K562 (cell line): ENCODE results near the gene SEMA5A. TPM values are rescaled to one million over a fixed set of nuclear protein-coding genes. Genes with fewer than 3 reads are reported as not detected.

Experiments used
- ATAC-seq: fragments of 200-7000 bp; cut with Tn5 transposase; 3 replicates; pipeline ENCODE4 v1.9.1; 2020; ENCODE audit warnings: moderate library complexity
- BruUV-seq: library from RNA; stranded (reverse); fragments of 400-500 nt; replicated peaks from 2 replicates; lab custom pipeline; 2021; lab: Mats Ljungman, UMichigan
- CTCF ChIA-PET: fragments of 300-600 bp; formaldehyde crosslinking; extraction: SDS; loops from one replicate; lab custom pipeline; 2021; ENCODE audit warnings: low intra/inter-chr PET ratio; lab: Yijun Ruan, JAX
- POLR2A ChIA-PET: fragments of 300-600, 350-650 bp; sonication (Branson Sonifier 250); formaldehyde crosslinking; extraction: SDS; loops from one replicate; lab custom pipeline; 2021; ENCODE audit warnings: antibody characterized with exemption, inconsistent platforms; lab: Yijun Ruan, JAX
- DNase-seq, 4 experiments: peaks; one replicate each; pipeline versions ENCODE4 v3.0.0 to v3.0.0-alpha.2; 2011 to 2018; ENCODE audit warnings: low spot score in 3 of 4, mixed read lengths in 3 of 4; ENCODE audit errors: extremely low read depth in 1 of 4
- FAIRE-seq: peaks from 2 replicates; lab custom pipeline; 2011; peaks lifted over from hg19 to GRCh38; lab: Jason Lieb, UNC
- H2AFZ ChIP-seq: 2 replicates; pipeline ENCODE4 v1.6.0; 2011; ENCODE audit warnings: low read depth, low read length, control low read depth, inconsistent platforms
- H3K27ac ChIP-seq: fragments of 200-600 bp; 3 replicates; pipeline ENCODE4 v1.8.0; 2011; ENCODE audit warnings: low read depth, mild to moderate bottlenecking, control low read depth, inconsistent platforms, low read length, moderate library complexity, mixed read lengths; ENCODE audit errors: extremely low read depth
- H3K27me3 ChIP-seq, 2 experiments: fragments of 300-600 bp in 1 of 2; 2 replicates in 1 of 2; 3 replicates in 1 of 2; pipeline versions ENCODE4 v1.6.0 to v1.8.0; 2011; ENCODE audit warnings: inconsistent platforms in 2 of 2, low read length in 2 of 2, mild to moderate bottlenecking in 1 of 2, mixed read lengths in 1 of 2, moderate library complexity in 1 of 2; ENCODE audit not compliant: control insufficient read depth in 2 of 2, insufficient read depth in 2 of 2
- H3K36me3 ChIP-seq: fragments of 300-600 bp; 3 replicates; pipeline ENCODE4 v1.8.0; 2011; ENCODE audit warnings: mild to moderate bottlenecking, low read length, inconsistent platforms; ENCODE audit not compliant: control insufficient read depth, insufficient read depth
- H3K4me1 ChIP-seq, 2 experiments: fragments of 200-600 bp in 1 of 2; replicated peaks in 1 of 2; 2 replicates in 1 of 2; 3 replicates in 1 of 2; pipeline versions ENCODE4 v1.5.1 to v1.8.0; 2011; ENCODE audit warnings: inconsistent platforms in 2 of 2, low read length in 2 of 2, mild to moderate bottlenecking in 1 of 2, mixed read lengths in 1 of 2, moderate library complexity in 1 of 2; ENCODE audit not compliant: control insufficient read depth in 2 of 2, insufficient read depth in 2 of 2
- H3K4me2 ChIP-seq: 2 replicates; pipeline ENCODE4 v1.6.1; 2011; ENCODE audit warnings: low read length, control low read depth, inconsistent platforms, mixed read lengths; ENCODE audit not compliant: insufficient read depth
- H3K4me3 ChIP-seq: fragments of 200-600 bp; sonication (generic), shearing (Covaris generic); 2 replicates; pipeline ENCODE4 v1.5.1; 2016; ENCODE audit warnings: control low read depth, inconsistent platforms
- H3K79me2 ChIP-seq: fragments of 200-600 bp; 3 replicates; pipeline ENCODE4 v1.8.0; 2011; ENCODE audit warnings: low read length, inconsistent platforms; ENCODE audit not compliant: control insufficient read depth, insufficient read depth
- H3K9ac ChIP-seq, 2 experiments: 2 replicates each; pipeline versions ENCODE4 v1.6.0 to v1.6.1; 2011; ENCODE audit warnings: low read depth in 2 of 2, low read length in 2 of 2, control low read depth in 1 of 2, inconsistent platforms in 1 of 2, mild to moderate bottlenecking in 1 of 2, mixed read lengths in 1 of 2; ENCODE audit not compliant: insufficient read depth in 1 of 2
- H3K9me1 ChIP-seq: one replicate; pipeline ENCODE4 v1.6.0; 2011; ENCODE audit warnings: inconsistent platforms, mild to moderate bottlenecking, low read length, moderate library complexity; ENCODE audit not compliant: control insufficient read depth, insufficient read depth
- H3K9me3 ChIP-seq: replicated peaks from 2 replicates; pipeline ENCODE4 v1.5.1; 2011; ENCODE audit warnings: low read depth, low read length, inconsistent platforms; ENCODE audit not compliant: control insufficient read depth, insufficient read depth
- H4K20me1 ChIP-seq: replicated peaks from 2 replicates; pipeline ENCODE4 v1.6.1; 2011; ENCODE audit warnings: low read length, inconsistent platforms, mixed read lengths; ENCODE audit not compliant: control insufficient read depth, insufficient read depth
- EP300 ChIP-seq: IDR thresholded peaks from 2 replicates; pipeline ENCODE4 v1.6.1; 2012; ENCODE audit warnings: low read length, improper control_type of control experiment
- FOS ChIP-seq: IDR thresholded peaks from 3 replicates; pipeline ENCODE4 v1.6.1; 2011; ENCODE audit not compliant: insufficient read length; ENCODE audit errors: extremely low read depth
- GATAD2A ChIP-seq: fragments of 450-650 bp; IDR thresholded peaks from 2 replicates; pipeline ENCODE4 v1.6.1; 2017
- KAT8 ChIP-seq: fragments of 450-650 bp; IDR thresholded peaks from 2 replicates; pipeline ENCODE4 v1.6.1; 2016; ENCODE audit warnings: low read depth, mild to moderate bottlenecking
- NFIC ChIP-seq: fragments of 450-650 bp; IDR thresholded peaks from 2 replicates; pipeline ENCODE4 v1.6.1; 2017; ENCODE audit warnings: mild to moderate bottlenecking, inconsistent platforms
- NR2C1 ChIP-seq, 2 experiments: fragments of 450-650 bp; IDR thresholded peaks; 2 replicates each; pipeline ENCODE4 v1.6.1; 2017; ENCODE audit warnings: mild to moderate bottlenecking in 2 of 2, antibody characterized with exemption in 1 of 2, inconsistent platforms in 1 of 2, missing compliant biosample characterization in 1 of 2, missing genetic modification characterization in 1 of 2
- POLR2G ChIP-seq: fragments of 200-400 bp; formaldehyde crosslinking; IDR thresholded peaks from 2 replicates; pipeline ENCODE4 v1.6.1; 2017; ENCODE audit warnings: low read depth, mild to moderate bottlenecking, antibody characterized with exemption, low read length, moderate library complexity
- POLR3A ChIP-seq: IDR thresholded peaks from 2 replicates; pipeline ENCODE4 v1.6.1; 2011; ENCODE audit warnings: borderline replicate concordance, mild to moderate bottlenecking, moderate library complexity; ENCODE audit not compliant: insufficient read length, insufficient read depth; ENCODE audit errors: extremely low read depth
- ZNF140 ChIP-seq: fragments of 250-450 bp; sonication (Bioruptor Pico); IDR thresholded peaks from 2 replicates; pipeline ENCODE4 v1.8.0; 2021; ENCODE audit warnings: moderate library complexity, mild to moderate bottlenecking, inconsistent platforms
- WGBS: fragments of 100-300 bp; shearing (Covaris generic); methylation state at CpG from one replicate; pipeline ENCODE4 v1.1.6; 2016; ENCODE audit warnings: low coverage, mixed read lengths; ENCODE audit not compliant: insufficient coverage; ENCODE audit errors: missing lambda C conversion rate; 5-methylcytosine and 5-hydroxymethylcytosine counted together
- in situ Hi-C: fragments of 300-500 bp; cut with MboI; formaldehyde crosslinking; loops from 4 replicates; pipeline ENCODE4 v1.15.0; 2018; ENCODE audit warnings: inconsistent platforms, mixed read lengths
- intact Hi-C: fragments of 100-400 bp; cut with micrococcal nuclease; formaldehyde crosslinking; loops from 2 replicates; pipeline ENCODE4 v1.14.2; 2022
- polyA plus RNA-seq, 8 experiments: library from polyadenylated mRNA; depleted of rRNA in 4 of 8; stranded (reverse) in 5 of 8; unstranded in 3 of 8; fragments of >200 nt; fragmentation: Nextera tagmentation in 2 of 8; fragmentation: Illumina TruSeq in 1 of 8; extraction: Ambion mirVana in 2 of 8; extraction: Trizol in 1 of 8; gene quantifications; 2 replicates each; pipeline versions ENCODE4 v1.2.1 to v1.2.3, GENCODE V29; 2011 to 2014; ENCODE audit warnings: inconsistent platforms in 1 of 8, missing spikeins in 1 of 8
- total RNA-seq, 7 experiments: library from RNA; depleted of rRNA in 6 of 7; stranded (reverse); fragments of >200 nt in 6 of 7; fragmentation: Illumina TruSeq in 2 of 7; extraction: Trizol in 2 of 7; gene quantifications; 2 replicates each; pipeline versions ENCODE4 v1.2.1 to v1.2.3, GENCODE V29; 2011 to 2021; ENCODE audit warnings: low replicate concordance in 1 of 7

Gene SEMA5A
- total and polyA plus RNA-seq, 9 of the 15 experiments (the other 6 are each of a cell fraction or from before 2014, with no cell fraction given) = 0.02 TPM; not detected in 8

DNA sequence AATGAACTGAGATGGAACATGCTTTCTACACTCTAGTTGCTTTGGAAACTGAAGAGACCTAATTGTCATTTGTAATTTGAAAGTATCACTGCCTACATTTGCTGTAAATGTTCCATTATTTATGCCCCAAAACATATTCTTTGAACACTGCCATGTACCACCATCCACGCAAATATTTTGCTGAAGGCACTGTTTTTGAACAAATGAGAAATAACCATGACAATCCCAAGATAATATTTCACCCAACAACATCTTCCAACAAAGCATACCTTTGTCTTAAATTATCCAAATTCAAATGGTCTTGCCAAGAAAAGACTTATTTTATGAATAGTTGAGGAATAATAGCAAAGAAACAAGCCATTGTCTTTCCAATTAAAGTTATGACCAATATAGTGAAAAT lies 356.2 kb downstream of the SEMA5A start:
- Histone ChIP-seq H3K36me3 (no peaks in the 10 kb centered on the region), H3K9me3 (0 out of 2 replicates have a peak, but pooled peaks cover 2% of the 10 kb centered on the region), H3K79me2 (no peaks in the 10 kb centered on the region), H3K27ac (no peak overlapping the region), H3K9me1 (no peaks in the 10 kb centered on the region), H3K4me3 (no peak overlapping the region), H3K4me1 (no peaks in the 10 kb centered on the region), H3K27me3 (no peaks in the 10 kb centered on the region), H4K20me1 (no peaks in the 10 kb centered on the region), H3K4me2 (no peak overlapping the region), H2AFZ (no peak overlapping the region), H3K9ac (no peak overlapping the region)
- ATAC-seq (no peak), FAIRE-seq (no peak), DNase-seq (no peak)
- intact Hi-C loops = no loop called here
- in situ Hi-C loops = no loop called here
- ChIA-PET POLR2A (no interaction called here), CTCF (no interaction called here)
- BruUV-seq = no TSS peak
- 0% methylated on average over 1 of the region's 1 CpG for WGBS
- no peak for TF ChIP-seq ZNF140 (CRISPR knock-in tag)
- TF ChIP-seq FOS = no peak
- TF ChIP-seq GATAD2A = no peak
- no peak for TF ChIP-seq NR2C1 (IDR thresholded peaks at IDR 0.05)
- TF ChIP-seq NR2C1 (tag; IDR thresholded peaks at IDR 0.05) = no peak
- TF ChIP-seq POLR2G = no peak
- TF ChIP-seq NFIC = no peak
- no peak for TF ChIP-seq EP300
- TF ChIP-seq KAT8 = no peak
- no peak for TF ChIP-seq POLR3A
